Left lobe of liver (tissue), 2 donors: ENCODE data around the gene PTGS2. TPM values are rescaled to one million over a fixed set of nuclear protein-coding genes. Genes with fewer than 3 reads are reported as not detected.

Experiments used
- ATAC-seq: fragments of 200-7000 bp; cut with Tn5 transposase; one replicate; pipeline ENCODE4 v1.9.1; 2020; ENCODE audit warnings: mild to moderate bottlenecking, moderate library complexity
- DNase-seq: peaks from one replicate; pipeline ENCODE4 v3.0.0-alpha.2; 2020; ENCODE audit warnings: low spot score
- total RNA-seq: library from RNA; stranded (reverse); gene quantifications from one replicate; pipeline ENCODE4 v1.2.1, GENCODE V29; 2021
- donor health status: DM: no; HTN: no; CAD: no; lungs with moderate emphysema.
- donor health status: DM: no; HTN: yes; CAD: no.

Gene PTGS2
- total RNA-seq: 0.48 TPM

GRCh38 chr1:186680245-186681061 lies at the start of gene PTGS2:
TSS of gene PTGS2 (minus strand) at chr1:186680423. CDS start at chr1:186680290, 133 bp downstream.
- ATAC-seq (peak; percentile 88), DNase-seq (peak; percentile 60)

GRCh38 chr1:186722711-186723309 lies 42.6 kb upstream of the PTGS2 start:
- ATAC-seq: peak; percentile 58

GRCh38 chr1:186717286-186717685 lies 37.1 kb upstream of the PTGS2 start:
- DNase-seq: no peak

More at GRCh38 chr1:186722711-186723309, 42.6 kb upstream of the PTGS2 start:
- DNase-seq: no peak

GRCh38 chr1:186715887-186716809 lies 35.9 kb upstream of the PTGS2 start:
- ATAC-seq (no peak), DNase-seq (no peak)

More at GRCh38 chr1:186717286-186717685, 37.1 kb upstream of the PTGS2 start:
- no peak for ATAC-seq

DNA sequence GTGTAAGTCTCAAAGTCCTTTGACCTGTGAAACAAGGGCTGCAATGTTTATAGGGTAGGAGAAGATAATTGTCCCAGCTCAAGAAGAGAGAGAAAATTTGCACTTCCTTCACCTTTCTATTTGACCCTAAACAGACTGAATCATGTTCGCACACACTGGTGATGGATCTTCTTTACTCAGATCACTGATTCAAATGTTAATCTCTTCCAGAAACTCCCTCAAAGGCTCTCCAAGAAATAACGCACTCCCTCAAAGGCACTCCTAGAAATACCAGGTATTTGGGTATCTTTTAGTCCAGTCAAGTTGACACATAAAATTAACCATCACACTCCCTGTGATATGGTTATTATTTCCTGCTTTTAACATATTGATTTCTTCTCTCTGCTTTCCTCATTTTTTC lies 30.5 kb upstream of the PTGS2 start:
- DNase-seq (no peak), ATAC-seq (no peak)

DNA sequence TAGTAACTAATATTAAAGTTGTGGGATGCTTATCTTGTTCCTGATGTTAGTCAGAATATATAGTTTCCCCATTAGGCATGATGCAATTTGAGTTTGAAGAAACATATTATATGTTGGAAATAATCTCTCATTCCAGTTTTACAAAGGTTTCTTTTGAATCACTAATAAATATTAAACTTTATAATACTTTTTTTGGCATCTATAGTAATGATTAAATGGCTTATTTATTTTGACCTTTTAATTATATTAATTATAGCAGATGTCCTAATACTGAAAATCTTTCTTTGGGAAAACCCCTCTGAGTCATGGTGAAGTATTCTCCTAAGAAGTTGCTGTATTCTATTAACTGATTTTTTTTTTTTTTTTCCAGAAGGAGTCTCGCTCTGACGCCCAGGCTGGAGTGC lies 28.5 kb upstream of the PTGS2 start:
- no peak for DNase-seq
- ATAC-seq: no peak

DNA sequence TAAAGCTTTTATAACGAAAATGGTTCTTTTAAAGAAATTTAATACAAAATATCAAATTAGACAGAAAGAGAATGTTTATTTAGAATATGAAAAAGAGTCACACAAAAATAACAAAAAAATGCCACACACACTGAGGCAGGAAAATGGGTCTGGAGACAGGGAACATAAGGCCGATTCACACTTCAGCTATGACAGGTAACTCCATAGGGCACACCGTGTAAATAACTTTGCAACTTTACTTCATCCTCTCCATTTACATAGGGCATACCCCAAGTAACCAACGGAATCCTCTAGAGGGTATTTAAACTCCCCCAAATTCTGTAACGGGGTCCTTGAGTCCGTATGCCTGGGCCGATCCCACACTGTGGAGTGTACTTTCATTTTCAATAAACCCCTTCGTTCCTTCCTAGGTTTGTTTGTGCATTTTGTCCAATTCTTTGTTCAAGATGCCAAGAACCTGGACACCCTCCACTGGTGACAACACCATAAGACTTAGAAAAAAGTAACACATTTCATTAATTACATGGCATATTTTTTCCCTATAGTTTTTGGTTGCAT lies 23.1 kb upstream of the PTGS2 start:
- ATAC-seq: no peak
- DNase-seq: no peak

GRCh38 chr1:186700722-186701121 lies 20.5 kb upstream of the PTGS2 start:
- no peak for ATAC-seq
- no peak for DNase-seq

- DNase-seq (no peak), ATAC-seq (no peak)
These were observed 19.3 kb upstream of the PTGS2 start for GRCh38 chr1:186699519-186699918.

DNA sequence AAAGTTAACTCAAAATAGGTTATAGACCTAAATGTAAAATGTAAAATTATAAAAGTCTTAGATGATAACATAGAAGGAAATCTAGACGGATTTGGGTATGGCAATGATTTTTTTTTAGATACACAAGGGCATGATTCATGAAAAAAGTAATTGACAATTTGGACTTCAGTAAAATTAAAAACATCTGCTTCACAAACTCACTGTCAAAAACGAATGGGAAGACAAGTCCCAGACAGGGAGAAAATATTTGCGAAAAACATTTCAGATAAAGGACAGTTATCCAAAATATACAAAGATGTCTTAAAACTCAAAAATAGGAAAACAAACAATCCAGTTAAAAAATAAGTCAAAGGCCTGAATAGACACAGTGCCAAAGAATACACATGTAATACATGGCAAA lies 9.7 kb upstream of the PTGS2 start:
- ATAC-seq: no peak

DNA sequence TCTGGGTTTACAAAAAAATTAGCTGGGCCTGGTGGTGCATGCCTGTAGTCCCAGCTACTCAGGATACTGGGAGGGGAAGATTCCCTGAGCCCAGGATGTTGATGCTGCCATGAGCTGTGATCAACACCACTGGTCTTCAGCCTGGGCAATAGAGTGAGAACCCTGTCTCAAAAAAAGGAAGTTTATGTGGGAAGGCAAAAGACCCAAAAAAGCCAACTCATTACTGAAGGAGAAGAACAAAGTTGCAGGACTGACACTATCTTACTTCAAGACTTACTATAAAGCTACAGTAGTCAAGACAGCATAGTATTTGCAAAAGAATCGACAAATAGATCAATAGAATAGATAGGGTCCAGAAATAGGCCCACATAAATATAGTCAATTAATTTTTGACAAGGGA lies 9.2 kb upstream of the PTGS2 start:
- ATAC-seq: no peak
- no peak for DNase-seq

More for the DNA sequence above, 9.7 kb upstream of the PTGS2 start:
- DNase-seq: no peak

GRCh38 chr1:186683652-186684410 lies 3.6 kb upstream of the PTGS2 start:
- DNase-seq: no peak
- no peak for ATAC-seq

DNA sequence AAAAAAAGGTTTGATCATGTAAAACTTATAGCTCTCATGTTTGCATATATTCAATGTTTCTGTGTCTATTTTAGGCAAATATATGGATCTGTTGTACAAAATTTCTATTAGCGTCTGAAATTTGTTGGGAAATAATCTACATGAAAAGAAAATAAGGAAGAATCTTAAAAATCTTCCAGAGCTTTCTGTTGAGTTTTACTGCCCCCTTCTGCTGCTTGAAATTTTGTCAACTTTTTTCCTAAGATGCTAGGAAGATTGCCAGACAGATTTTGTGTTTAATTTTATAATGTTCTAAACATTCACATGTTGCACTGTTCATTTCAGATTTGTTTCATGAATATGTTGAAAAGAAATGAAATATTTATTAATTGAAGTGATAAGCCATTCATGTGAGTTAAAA lies 2.5 kb upstream of the PTGS2 start:
- no peak for DNase-seq
- no peak for ATAC-seq

DNA sequence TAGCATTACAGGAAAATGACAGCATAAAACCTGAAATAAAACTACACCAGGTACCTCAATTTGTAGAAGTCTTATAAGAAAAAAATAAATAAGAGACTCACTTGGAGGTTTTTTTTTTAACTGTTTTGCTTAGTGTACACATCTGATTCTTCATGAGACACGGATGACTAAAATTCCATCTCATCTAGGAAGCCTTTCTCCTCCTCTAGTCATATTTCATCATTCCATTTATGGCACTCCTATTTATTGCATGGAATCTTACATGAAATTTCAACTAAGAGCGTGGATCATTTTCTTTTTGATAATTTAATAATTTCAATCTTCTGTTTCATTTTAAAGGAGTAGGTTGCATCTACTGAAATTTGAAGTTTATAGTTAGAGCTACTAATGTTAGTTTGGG lies 1.6 kb upstream of the PTGS2 start:
- no peak for DNase-seq
- no peak for ATAC-seq

GRCh38 chr1:186681121-186681520 lies 898 bp upstream of the PTGS2 start:
- DNase-seq: no peak
- ATAC-seq: no peak

GRCh38 chr1:186679924-186680244 lies 339 bp downstream of the PTGS2 start:
- DNase-seq (no peak), ATAC-seq (no peak)

DNA sequence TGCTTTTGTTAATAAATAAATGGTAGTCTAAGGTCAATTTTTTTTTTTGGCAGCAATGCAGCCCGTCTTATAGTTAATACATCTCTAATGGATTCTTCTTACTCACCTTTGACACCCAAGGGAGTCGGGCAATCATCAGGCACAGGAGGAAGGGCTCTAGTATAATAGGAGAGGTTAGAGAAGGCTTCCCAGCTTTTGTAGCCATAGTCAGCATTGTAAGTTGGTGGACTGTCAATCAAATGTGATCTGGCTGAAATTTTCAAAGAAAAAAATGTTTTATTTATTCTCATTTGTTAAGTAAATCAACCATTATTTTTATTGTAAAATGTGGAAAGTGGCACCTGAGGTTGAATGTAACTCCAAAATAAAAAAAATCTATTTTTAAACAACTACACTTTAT lies 2.1 kb downstream of the PTGS2 start:
- ATAC-seq (no peak), DNase-seq (no peak)

DNA sequence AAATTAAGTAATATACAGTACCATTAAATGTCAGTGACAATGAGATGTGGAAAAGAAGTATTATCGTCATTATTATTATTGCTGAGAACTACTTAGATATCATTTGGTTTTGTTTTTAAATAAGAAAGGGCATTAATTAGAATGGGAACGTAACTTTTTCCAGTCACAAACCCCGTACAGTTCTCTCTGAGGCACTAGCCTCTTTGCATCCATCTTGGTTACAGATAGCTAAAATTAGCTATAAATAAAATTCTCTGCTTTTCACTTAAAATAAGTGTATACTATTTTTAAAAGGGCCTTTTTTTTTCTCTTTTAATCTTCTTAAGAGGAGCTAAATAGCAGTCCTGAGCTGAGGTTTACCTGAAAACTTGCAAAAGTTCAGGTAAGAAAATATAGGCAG lies 7.6 kb downstream of the PTGS2 start:
- ATAC-seq (no peak), DNase-seq (no peak)

DNA sequence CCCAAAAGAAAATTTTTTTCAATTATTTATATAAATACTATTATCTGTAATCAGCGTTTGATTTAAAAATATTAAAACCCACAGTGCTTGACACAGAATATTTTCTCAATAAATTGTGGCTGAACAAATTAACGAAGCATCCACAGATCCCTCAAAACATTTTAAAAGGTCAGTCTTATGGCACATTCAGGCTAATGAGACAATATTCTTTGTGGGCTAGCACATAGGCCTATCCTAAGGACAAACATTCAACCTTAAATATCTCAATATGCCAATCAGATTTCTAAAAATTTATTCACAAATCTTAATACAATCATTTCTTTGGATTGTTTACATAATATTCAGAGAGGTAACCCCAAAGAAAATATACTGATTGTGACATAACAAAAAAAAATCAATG lies 8.1 kb downstream of the PTGS2 start:
- DNase-seq (no peak), ATAC-seq (no peak)

DNA sequence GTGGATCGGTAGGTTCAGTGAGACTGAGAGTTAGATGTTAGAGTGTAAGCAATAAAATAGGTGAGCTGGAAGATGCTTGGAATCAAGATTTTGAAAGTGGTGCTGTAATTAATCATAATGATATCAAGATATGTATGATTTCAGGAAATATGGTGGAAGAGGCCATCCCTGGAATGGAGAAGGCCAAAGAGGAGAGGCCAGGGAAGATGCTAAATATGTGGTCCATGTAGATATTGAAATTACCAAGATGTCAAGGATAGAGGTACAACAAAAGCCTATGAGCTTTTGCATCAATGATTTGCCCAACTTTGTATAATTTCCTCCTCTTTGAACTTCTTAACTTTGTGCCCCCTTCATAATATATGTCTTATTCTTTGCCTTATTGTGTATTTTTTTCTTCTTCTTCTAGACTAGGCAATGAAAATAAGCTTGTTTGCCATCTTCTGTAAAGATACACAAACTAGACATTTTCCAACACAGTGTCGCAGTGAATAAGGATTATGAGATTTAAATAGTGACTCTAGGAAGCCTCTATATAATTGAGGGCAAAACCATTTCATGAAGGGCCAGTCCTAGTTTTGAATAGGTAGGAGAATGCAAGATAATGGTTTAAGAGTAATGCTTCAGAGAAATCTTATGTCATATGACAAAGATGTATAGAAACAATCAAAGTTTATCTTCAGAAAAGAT lies 8.9 kb downstream of the PTGS2 start:
- DNase-seq: no peak
- ATAC-seq: no peak
